Heart left ventricle (tissue), 16 donors: Measurements from ENCODE around the gene OPRD1. TPM values are rescaled to one million over a fixed set of nuclear protein-coding genes. Genes with fewer than 3 reads are reported as not detected.
"Not testable (repeated sequence)": the region's sequence is repeated elsewhere in the genome, so short reads cannot be mapped to it uniquely, and the experiment has no call there.

Experiments
- ATAC-seq, 4 donors: fragments of 200-7000 bp; cut with Tn5 transposase; one replicate each; pipeline ENCODE4 v1.9.1; 2020 to 2022; ENCODE audit warnings: moderate library complexity in 4 of 4, mild to moderate bottlenecking in 3 of 4, moderate number of reproducible peaks in 1 of 4
- DNase-seq, 5 donors: peaks; one replicate each; pipeline ENCODE4 v3.0.0-alpha.2; 2020
- H3K27ac ChIP-seq, 12 donors: fragments of 200-600 bp; sonication (generic) in 4 of 12; one replicate each; pipeline versions ENCODE4 v1.5.0 to v1.8.0; 2016 to 2022; ENCODE audit warnings: mild to moderate bottlenecking in 2 of 12
- H3K27me3 ChIP-seq, 9 donors: fragments of 200-600 bp; sonication (generic) in 2 of 9; one replicate each; pipeline versions ENCODE4 v1.5.1 to v1.8.0; 2016 to 2022; ENCODE audit warnings: mild to moderate bottlenecking in 3 of 9
- H3K36me3 ChIP-seq, 9 donors: fragments of 200-600 bp; sonication (generic) in 2 of 9; one replicate each; pipeline versions ENCODE4 v1.5.0 to v1.8.0; 2018 to 2022; ENCODE audit warnings: mild to moderate bottlenecking in 2 of 9
- H3K4me1 ChIP-seq, 12 donors: fragments of 200-600 bp; sonication (generic) in 4 of 12; one replicate each; pipeline versions ENCODE4 v1.5.0 to v1.8.0; 2016 to 2022; ENCODE audit warnings: mild to moderate bottlenecking in 3 of 12
- H3K4me3 ChIP-seq, 12 donors: fragments of 200-600 bp; sonication (generic) in 4 of 12; one replicate each; pipeline versions ENCODE4 v1.5.0 to v1.8.0; 2017 to 2022; ENCODE audit warnings: mild to moderate bottlenecking in 9 of 12, moderate library complexity in 4 of 12
- H3K9me3 ChIP-seq, 12 donors: fragments of 200-600 bp; sonication (generic) in 4 of 12; one replicate each; pipeline versions ENCODE4 v1.5.0 to v1.8.0; 2016 to 2022; ENCODE audit warnings: mild to moderate bottlenecking in 1 of 12
- POLR2A ChIP-seq, 2 donors: fragments of 450-650 bp; IDR thresholded peaks; one replicate each; pipeline ENCODE4 v1.6.1; 2017; ENCODE audit warnings: antibody characterized with exemption in 2 of 2, mild to moderate bottlenecking in 2 of 2, moderate library complexity in 2 of 2
- WGBS, 4 donors: extraction: QIAGEN DNeasy Blood & Tissue Kit in 2 of 4; methylation state at CpG; one replicate each; pipeline versions ENCODE4 v1.1.5 to v1.1.7; 2013 to 2018; 5-methylcytosine and 5-hydroxymethylcytosine counted together
- intact Hi-C, 10 donors: fragments of 100-400 bp; cut with DNase I; formaldehyde crosslinking; loops; one replicate each; pipeline versions ENCODE4 v1.11.1 to v1.14.2; 2022
- polyA plus RNA-seq, 2 donors: library from polyadenylated mRNA; stranded (reverse); fragments of 200-250 nt; gene quantifications; one replicate each; pipeline ENCODE4 v1.2.3, GENCODE V29; 2013
- total RNA-seq, 9 donors: library from RNA; depleted of rRNA in 2 of 9; stranded (reverse); fragments of >200 nt in 2 of 9; fragmentation: NEBNext Ultra II Directional in 3 of 9; extraction: Animal tissue kit (Norgen Biotek cat#: 25700) in 3 of 9; gene quantifications; one replicate each; pipeline versions ENCODE4 v1.1.0 to v1.2.4, GENCODE V29; 2016 to 2023
- TF ChIP-seq, protein P1 (sequence below), 12 donors: fragments of 200-600 bp; sonication (generic) in 4 of 12; IDR thresholded peaks; one replicate each; pipeline versions ENCODE4 v1.5.0 to v1.8.0; 2018 to 2022; ENCODE audit warnings: antibody characterized with exemption in 12 of 12, mild to moderate bottlenecking in 5 of 12
- donor health status: ischemic (EF 13 %, LVEDD 7.1; RV severe dilation, severe dysfunction).
- donor health status: healthy with polysubstance abuse.
- donor health status: DM: no; HTN: yes; CAD: no.
- donor health status: DM: no; HTN: no; CAD: no.
- donor health status: ischemic (EF 25% LVEDD 6.9; RV normal size, moderate dysfunction).
- donor health status: ischemic (EF 25% LVEDD 5.7; RV mildly dilated, moderate dysfunction).
- donor health status: healthy.
- donor health status: DM: yes; HTN: yes; CAD: no.
- donor health status: ischemic (EF 35%, LVEDD 5.7; RV mildly dilated, moderate dysfunction).
- donor health status: nonischemic (EF 11% LVEDD 7.7; RV severe dilation, severe dysfunction).
- donor health status: DM: yes; HTN: yes; CAD: no.
- donor health status: PGD.
- donor health status: ischemic (EF 29% LVEDD 5.4; RV normal size, mild dysfunction).
- donor health status: nonischemic (EF 23%, LVEDD 6.1; RV moderate dilation, normal function).

OPRD1 gene
- total and polyA plus RNA-seq, 11 donors = under 0.01 to 0.02 (median 0.01) TPM; not detected in 7

DNA sequence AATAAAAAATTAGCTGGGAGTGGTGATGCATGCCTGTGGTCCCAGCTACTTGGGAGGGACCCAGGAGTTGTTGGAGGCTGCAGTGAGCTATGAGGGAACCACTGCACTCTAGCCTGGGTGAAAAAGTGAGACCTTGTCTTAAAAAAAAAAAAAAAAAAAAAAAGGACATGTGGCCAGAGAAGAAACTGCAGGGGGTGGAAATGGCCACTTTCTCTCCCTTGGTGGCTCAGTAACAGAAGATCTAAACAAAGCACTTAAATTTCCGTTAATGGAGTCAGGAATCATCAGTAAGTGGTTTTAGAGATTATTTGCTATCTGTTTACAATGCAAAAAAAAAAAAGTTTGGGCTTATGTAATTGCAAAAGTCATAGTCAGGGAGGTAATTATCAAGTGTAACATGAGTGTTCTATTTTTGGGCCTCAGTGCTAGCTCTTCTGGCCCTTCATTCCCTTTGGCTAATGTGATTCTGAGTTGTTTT lies 19.3 kb upstream of the OPRD1 start:
- Histone ChIP-seq H3K4me1 (peaks cover 0 to 13% (median 0%) of the 10 kb centered on the region in 12 donors), H3K27me3 (peaks cover 0 to 9% (median 0%) of the 10 kb centered on the region in 9 donors), H3K9me3 (no peaks in the 10 kb centered on the region), H3K27ac (peak overlapping the region in 1 of 12 donors; percentile 48), H3K36me3 (no peaks in the 10 kb centered on the region), H3K4me3 (no peak overlapping the region)
- WGBS, 4 donors = 44 to 51% (median 48%) methylated on average over 1 of the region's 1 CpG
- DNase-seq = no peak
- ATAC-seq = peak in 2 of 4 donors; percentile 47 to 61
- intact Hi-C loops = no loop called here
- TF ChIP-seq, protein P1, sequence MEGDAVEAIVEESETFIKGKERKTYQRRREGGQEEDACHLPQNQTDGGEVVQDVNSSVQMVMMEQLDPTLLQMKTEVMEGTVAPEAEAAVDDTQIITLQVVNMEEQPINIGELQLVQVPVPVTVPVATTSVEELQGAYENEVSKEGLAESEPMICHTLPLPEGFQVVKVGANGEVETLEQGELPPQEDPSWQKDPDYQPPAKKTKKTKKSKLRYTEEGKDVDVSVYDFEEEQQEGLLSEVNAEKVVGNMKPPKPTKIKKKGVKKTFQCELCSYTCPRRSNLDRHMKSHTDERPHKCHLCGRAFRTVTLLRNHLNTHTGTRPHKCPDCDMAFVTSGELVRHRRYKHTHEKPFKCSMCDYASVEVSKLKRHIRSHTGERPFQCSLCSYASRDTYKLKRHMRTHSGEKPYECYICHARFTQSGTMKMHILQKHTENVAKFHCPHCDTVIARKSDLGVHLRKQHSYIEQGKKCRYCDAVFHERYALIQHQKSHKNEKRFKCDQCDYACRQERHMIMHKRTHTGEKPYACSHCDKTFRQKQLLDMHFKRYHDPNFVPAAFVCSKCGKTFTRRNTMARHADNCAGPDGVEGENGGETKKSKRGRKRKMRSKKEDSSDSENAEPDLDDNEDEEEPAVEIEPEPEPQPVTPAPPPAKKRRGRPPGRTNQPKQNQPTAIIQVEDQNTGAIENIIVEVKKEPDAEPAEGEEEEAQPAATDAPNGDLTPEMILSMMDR (IDR thresholded peaks at IDR 0.05) = peak in 2 of 12 donors; percentile 19 to 41
- no peak for TF ChIP-seq POLR2A (IDR thresholded peaks at IDR 0.05)

DNA sequence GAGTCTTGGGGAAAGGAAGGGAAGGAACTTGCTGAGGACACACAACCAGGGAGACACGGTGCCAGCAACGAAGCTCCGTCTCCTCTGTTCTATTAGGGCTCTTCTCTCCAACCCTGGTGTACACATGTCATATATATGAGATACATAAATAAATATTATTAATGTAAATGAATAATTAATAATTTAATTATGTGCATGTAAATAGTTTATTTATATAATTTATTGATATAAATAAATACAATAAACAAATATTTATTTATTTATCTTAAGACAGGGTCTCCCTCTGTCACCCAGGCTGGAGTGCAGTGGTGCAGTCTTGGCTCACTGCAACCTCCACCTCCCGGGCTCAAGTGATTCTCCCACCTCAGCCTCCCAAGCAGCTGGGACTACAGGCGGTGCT lies 17.4 kb upstream of the OPRD1 start:
- 91 to 96% (median 93%) methylated on average over 5 of the region's 5 CpGs for WGBS, 4 donors
- H3K36me3 ChIP-seq, intact Hi-C loops, H3K4me3 ChIP-seq, H3K27ac ChIP-seq, ATAC-seq, H3K27me3 ChIP-seq, H3K9me3 ChIP-seq: not testable (repeated sequence)
- H3K4me1 ChIP-seq = peaks cover 0 to 13% (median 0%) of the 10 kb centered on the region in 12 donors
- DNase-seq = peak in 1 of 5 donors; percentile 3

DNA sequence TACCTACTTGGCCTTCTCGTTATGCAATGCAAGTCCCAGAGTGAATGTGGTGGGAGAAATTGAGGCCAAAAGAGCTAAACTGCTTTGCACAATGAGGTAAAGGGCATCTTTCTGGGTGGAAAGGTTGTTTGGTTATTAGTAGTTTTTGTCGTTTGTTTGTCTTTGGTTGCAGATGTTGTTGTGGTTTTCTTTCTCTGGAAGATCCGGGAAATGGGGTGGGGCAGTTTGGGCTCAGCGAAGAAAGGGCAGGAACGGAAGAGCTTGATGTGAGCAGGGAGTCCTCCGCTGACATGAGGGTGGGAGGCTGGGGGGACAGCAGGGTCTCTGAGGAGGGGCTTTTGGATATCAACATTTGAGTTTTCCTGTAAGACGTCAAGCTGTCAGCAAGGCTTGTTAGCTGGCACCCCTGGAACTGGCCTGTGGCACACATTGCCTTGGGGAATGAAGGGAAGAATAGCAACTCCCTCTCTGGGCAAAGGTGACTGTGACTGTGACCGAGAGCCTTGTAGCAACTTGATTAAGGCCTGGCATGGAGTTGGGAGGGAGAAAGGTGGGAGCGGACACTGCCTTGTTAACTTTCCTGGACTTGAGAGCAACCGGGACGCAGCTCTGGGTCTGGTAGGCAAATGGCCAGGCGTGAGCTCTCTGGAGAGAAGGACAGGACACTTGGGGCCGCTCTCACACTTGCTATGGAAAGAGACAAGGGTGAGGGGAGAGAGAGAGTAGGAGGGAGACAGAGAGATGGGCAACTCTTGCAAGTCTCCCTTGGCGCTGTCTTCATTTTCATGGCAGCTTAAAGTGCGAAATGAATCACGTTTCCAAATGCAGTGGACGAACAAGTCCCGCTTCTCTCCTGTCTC lies 15.4 kb upstream of the OPRD1 start:
- no peak overlapping the region for H3K4me3 ChIP-seq
- H3K36me3 ChIP-seq = no peaks in the 10 kb centered on the region
- 49 to 53% (median 51%) methylated on average over 18 of the region's 18 CpGs for WGBS, 4 donors
- H3K27ac ChIP-seq = no peak overlapping the region
- DNase-seq (peak in 1 of 5 donors; percentile 46), ATAC-seq (no peak)
- TF ChIP-seq, protein P1 (IDR thresholded peaks at IDR 0.05) = peak in 2 of 12 donors; percentile 11 to 16
- TF ChIP-seq POLR2A (IDR thresholded peaks at IDR 0.05) = no peak
- H3K4me1 ChIP-seq = peaks cover 0 to 13% (median 0%) of the 10 kb centered on the region in 12 donors
- H3K9me3 ChIP-seq = no peaks in the 10 kb centered on the region
- intact Hi-C loops = no loop called here
- H3K27me3 ChIP-seq = peaks cover 0 to under 1% (median 0%) of the 10 kb centered on the region in 9 donors

DNA sequence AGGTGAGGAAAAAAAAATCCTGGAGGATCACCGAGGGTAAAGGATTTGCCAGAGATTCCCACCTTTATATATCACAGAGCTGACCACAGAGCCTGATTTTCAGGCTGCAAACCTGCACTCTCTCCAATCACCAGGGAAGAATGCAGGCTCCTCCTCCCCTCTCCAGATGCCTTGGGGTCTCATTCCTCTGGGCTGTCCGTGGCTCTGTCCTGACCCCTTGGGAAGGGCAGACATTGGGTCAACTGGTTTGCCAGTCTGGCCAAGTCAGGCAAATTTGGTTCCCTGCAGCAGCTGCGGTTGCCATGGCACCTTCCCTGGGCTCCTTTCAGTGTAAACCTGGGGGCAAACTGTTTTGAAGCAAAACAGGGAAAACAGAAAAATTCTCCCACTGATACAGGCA lies 11.6 kb upstream of the OPRD1 start:
- no peaks in the 10 kb centered on the region for H3K27me3 ChIP-seq
- DNase-seq (no peak), ATAC-seq (no peak)
- no peaks in the 10 kb centered on the region for H3K9me3 ChIP-seq
- H3K36me3 ChIP-seq = no peaks in the 10 kb centered on the region
- no peak overlapping the region for H3K27ac ChIP-seq
- TF ChIP-seq, protein P1 (IDR thresholded peaks at IDR 0.05) = no peak
- 39 to 48% (median 45%) methylated on average over 3 of the region's 3 CpGs for WGBS, 4 donors
- H3K4me1 ChIP-seq = peaks cover 0 to 7% (median 0%) of the 10 kb centered on the region in 12 donors
- intact Hi-C loops = no loop called here
- no peak overlapping the region for H3K4me3 ChIP-seq
